ENCODE data around the gene MYO1E.

Gene MYO1E

DNA sequence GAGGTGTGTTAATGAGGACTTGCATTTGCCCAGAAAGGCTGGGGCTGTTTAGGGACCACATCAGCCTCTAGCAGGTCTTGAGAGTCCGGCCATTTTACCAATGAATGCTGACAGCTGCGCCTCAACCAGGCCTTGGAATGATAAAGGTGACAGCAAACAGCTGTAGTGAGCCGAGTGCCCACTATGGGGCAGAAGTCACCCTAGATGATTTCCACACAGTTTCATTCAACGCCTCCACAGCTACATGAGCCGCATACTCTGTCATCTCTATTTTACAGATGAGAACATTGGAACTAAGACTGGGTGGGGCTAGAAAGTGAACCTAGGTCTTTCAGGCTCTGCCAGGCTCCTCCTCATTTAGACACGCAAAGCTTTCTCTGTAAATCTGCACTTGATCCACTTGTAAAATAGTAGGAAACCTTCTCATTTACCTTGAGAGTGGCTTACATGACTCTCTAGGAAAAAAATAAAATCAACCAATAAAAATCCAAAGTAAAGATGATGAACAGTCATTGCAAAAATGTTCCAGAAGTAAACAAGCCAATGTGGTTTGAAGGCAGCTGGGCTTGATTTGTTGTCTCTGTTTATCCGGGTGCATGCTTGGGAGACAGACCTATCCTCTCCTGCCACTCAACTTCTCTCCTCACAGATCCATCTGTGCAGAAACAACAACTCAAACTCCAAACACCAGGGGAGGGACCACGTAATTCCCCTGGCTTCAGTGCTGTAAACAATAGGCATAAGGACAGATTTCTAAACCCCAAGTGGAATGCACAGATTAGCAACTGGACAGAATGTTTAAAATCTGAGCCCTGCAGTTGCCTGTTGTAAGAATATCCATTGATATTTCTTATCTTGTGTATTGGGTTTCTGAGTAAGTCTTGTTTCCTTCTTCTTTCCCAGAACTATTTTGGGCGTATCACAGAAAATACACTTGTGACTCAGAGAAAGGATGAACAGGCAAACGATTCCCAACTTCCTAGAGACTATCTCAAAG, 197.5 kb downstream of the MYO1E start:
- Histone ChIP-seq H3K4me1 (ENCODE audit: control insufficient read depth, insufficient read depth, low read length) (peaks cover 25% of the 10 kb centered on the region), H3K9me3 (replicated peaks; ENCODE audit: low read length) (no peaks in the 10 kb centered on the region), H3K4me3 (ENCODE audit: low read length) (no peak overlapping the region), H3K27me3 (ENCODE audit: control insufficient read depth, insufficient read depth, low read length) (no peaks in the 10 kb centered on the region), H3K9ac (ENCODE audit: low read depth, low read length) (peak overlapping the region; percentile 1), H3K4me2 (ENCODE audit: low read length) (peak overlapping the region; percentile 24), H3K36me3 (ENCODE audit: insufficient read depth, low read length) (peaks cover 54% of the 10 kb centered on the region)

DNA sequence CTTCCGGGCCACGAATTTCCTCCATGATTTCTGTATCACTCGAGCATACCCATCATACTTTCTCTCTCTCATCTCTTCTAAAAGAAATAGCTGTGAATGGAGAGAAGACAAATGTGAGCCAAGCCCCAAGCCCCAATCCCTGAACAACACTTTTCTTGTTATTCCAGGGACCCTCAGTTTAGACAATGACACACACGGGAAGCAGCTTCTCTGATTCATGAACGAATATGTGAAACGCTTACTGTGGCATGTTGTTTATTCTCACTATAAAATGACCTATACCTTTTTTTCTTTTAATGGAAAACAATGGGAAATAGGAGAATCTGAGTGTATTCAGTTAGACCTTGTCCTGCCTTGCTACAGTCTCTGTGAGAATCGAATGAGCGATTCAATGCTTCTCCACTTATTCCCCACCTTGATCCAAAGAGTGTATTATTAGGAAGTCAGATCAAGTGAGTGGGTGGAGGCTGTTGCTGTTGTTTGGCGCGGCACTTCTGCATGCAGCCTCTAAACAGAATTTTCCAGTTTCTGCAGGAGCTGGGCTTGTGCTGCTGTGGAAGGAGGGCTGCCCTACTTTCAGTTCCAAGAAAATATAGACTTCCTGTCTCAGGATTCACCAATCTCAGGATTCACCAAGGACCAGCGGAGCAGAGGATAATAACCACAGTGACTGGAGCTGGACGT, 198.4 kb downstream of the MYO1E start:
- peaks cover 33% of the 10 kb centered on the region for H3K4me1 ChIP-seq (ENCODE audit: control insufficient read depth, insufficient read depth, low read length)

DNA sequence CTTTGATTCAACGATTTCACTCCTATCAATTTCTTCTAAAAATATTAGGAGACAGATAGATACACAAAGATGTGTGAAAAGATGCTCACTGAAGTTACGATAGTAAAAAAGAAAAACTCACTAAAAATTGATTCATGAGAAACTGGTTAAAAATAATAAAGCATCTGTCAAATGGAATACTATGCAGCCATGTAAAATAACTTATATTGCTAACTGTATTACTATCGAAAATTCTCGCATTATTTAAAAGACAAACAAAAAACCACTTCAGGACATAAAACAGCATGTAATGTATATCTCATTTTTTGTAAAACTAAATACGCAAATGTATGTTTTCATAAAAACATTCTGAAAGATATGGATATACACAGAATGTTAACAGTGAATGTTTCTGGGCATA, 199.5 kb downstream of the MYO1E start:
- H3K4me2 ChIP-seq (ENCODE audit: low read length): no peak overlapping the region
- peaks cover 42% of the 10 kb centered on the region for H3K36me3 ChIP-seq (ENCODE audit: insufficient read depth, low read length)
- H3K4me3 ChIP-seq (ENCODE audit: low read length): no peak overlapping the region
- no peaks in the 10 kb centered on the region for H3K27me3 ChIP-seq (ENCODE audit: control insufficient read depth, insufficient read depth, low read length)
- H3K4me1 ChIP-seq (ENCODE audit: control insufficient read depth, insufficient read depth, low read length): peaks cover 44% of the 10 kb centered on the region
- H3K9me3 ChIP-seq (replicated peaks; ENCODE audit: low read length): no peaks in the 10 kb centered on the region
- H3K9ac ChIP-seq (ENCODE audit: low read depth, low read length): no peak overlapping the region

More for the DNA sequence above, 198.4 kb downstream of the MYO1E start:
- no peaks in the 10 kb centered on the region for H3K27me3 ChIP-seq (ENCODE audit: control insufficient read depth, insufficient read depth, low read length)
- H3K4me2 ChIP-seq (ENCODE audit: low read length): no peak overlapping the region
- no peak overlapping the region for H3K4me3 ChIP-seq (ENCODE audit: low read length)
- H3K9me3 ChIP-seq (replicated peaks; ENCODE audit: low read length): no peaks in the 10 kb centered on the region
- H3K36me3 ChIP-seq (ENCODE audit: insufficient read depth, low read length): peaks cover 53% of the 10 kb centered on the region
- H3K9ac ChIP-seq (ENCODE audit: low read depth, low read length): no peak overlapping the region

DNA sequence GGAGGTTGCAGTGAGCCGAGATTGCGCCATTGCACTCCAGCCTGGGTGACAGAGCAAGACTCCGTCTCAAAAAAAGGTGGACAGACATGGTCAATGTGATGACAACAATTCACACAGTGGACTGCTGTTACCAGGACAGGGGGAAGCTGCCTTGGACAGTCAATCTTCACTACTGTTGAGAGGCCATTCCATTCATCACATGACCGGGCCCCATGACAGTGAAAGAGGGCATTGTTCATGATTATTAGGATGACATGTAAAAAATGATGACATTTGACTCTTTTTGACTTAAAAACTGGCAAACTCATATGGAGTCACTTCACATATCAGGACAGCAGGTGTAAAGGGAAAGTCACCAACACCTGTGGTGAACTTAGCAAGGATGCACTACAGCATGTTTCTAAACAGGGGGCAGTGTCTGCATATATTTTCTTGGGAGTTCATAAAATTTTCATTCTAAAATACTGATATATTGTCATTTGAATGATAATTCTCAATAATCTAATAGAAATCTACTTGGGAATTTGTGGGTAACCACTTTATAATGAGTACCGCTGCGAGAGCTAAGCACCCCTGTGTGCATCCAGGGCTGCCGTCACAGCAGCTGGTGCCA, 200.3 kb downstream of the MYO1E start:
- no peak overlapping the region for H3K9ac ChIP-seq (ENCODE audit: low read depth, low read length)
- no peaks in the 10 kb centered on the region for H3K27me3 ChIP-seq (ENCODE audit: control insufficient read depth, insufficient read depth, low read length)
- H3K36me3 ChIP-seq (ENCODE audit: insufficient read depth, low read length): peaks cover 34% of the 10 kb centered on the region
- H3K4me3 ChIP-seq (ENCODE audit: low read length): no peak overlapping the region
- no peaks in the 10 kb centered on the region for H3K9me3 ChIP-seq (replicated peaks; ENCODE audit: low read length)
- no peak overlapping the region for H3K4me2 ChIP-seq (ENCODE audit: low read length)
- peaks cover 45% of the 10 kb centered on the region for H3K4me1 ChIP-seq (ENCODE audit: control insufficient read depth, insufficient read depth, low read length)

DNA sequence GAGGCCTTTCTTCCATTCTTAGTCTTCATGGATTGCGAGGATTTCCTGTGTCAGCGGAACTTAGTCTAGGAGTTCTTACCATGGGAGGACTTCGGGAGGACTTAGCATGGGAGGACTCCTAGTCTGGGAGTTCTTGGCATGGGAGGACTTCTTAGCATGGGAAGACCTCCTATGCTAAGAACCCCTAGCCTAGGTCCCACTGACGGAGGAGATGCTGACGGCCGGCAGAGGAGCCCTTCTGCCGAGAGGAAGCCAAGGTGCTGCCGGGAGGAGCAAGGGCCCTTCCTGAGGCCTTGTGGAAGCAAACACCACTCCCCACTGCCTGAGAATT, 201.6 kb downstream of the MYO1E start:
- no peak overlapping the region for H3K9ac ChIP-seq (ENCODE audit: low read depth, low read length)
- no peaks in the 10 kb centered on the region for H3K27me3 ChIP-seq (ENCODE audit: control insufficient read depth, insufficient read depth, low read length)
- H3K9me3 ChIP-seq (replicated peaks; ENCODE audit: low read length): no peaks in the 10 kb centered on the region
- H3K36me3 ChIP-seq (ENCODE audit: insufficient read depth, low read length): peaks cover 36% of the 10 kb centered on the region
- no peak overlapping the region for H3K4me2 ChIP-seq (ENCODE audit: low read length)
- peaks cover 48% of the 10 kb centered on the region for H3K4me1 ChIP-seq (ENCODE audit: control insufficient read depth, insufficient read depth, low read length)
- no peak overlapping the region for H3K4me3 ChIP-seq (ENCODE audit: low read length)

DNA sequence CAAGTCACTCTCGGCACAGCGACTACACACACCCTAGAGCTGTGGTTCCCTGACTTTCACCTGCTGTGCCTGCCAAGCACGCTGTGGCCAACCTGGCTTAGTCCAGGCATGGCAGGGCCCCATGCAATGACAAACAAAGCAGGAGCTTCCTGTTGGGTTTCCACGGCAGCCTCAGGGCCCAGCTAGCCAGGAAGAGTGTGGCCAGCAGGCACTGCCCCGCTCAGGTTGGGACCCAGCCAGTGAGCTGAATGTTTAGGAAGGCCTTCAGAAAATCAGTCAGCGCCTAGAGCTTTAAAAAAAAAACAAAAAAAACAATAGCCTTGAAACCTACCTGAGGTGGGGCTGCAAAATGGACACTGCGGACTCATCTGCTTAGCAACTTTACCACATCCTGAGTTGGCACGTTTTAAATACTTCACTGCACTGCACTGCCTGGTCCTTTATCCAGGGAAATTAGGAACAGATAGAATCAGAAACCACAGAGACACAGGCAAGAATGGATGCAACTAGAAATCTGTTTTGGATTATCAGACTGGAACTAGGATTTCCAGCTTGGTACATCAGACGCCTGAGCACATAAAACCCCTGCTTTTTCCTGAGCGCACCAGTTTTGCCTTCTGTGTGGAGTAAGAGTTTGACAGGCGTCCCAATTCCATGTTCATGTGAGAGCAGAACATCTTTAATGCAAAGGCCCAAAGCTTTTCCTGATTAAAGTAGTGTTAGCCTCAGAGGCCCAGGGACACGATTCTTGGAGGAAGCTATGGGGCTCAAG, 202.2 kb downstream of the MYO1E start:
- Histone ChIP-seq H3K4me1 (ENCODE audit: control insufficient read depth, insufficient read depth, low read length) (peaks cover 50% of the 10 kb centered on the region), H3K9ac (ENCODE audit: low read depth, low read length) (no peak overlapping the region), H3K27me3 (ENCODE audit: control insufficient read depth, insufficient read depth, low read length) (no peaks in the 10 kb centered on the region), H3K4me2 (ENCODE audit: low read length) (no peak overlapping the region), H3K4me3 (ENCODE audit: low read length) (no peak overlapping the region), H3K36me3 (ENCODE audit: insufficient read depth, low read length) (peaks cover 41% of the 10 kb centered on the region), H3K9me3 (replicated peaks; ENCODE audit: low read length) (no peaks in the 10 kb centered on the region)

DNA sequence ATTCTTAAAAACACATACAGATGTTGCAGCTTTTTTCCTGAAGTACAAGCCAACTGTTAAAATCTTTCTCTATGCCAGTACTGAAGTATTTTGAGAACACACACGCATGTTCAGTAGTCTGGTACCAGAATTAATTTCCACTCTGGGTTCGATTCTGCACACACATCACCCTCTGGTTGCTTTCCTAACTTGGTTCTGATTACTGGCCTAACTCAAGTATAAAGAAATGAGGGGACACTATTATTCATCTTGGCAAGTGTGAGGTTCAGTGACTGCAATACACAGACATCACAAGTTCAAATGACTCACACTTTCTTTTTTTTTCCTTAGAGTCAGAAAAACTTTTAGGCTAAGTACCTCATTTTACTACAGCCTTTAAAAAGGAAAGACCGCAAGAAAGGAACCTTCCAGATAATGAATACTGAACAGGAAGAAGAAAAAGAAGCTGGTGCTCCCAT, 203.4 kb downstream of the MYO1E start:
- Histone ChIP-seq H3K9me3 (replicated peaks; ENCODE audit: low read length) (no peaks in the 10 kb centered on the region), H3K4me2 (ENCODE audit: low read length) (peak overlapping the region; percentile 39), H3K4me3 (ENCODE audit: low read length) (no peak overlapping the region), H3K36me3 (ENCODE audit: insufficient read depth, low read length) (peaks cover 52% of the 10 kb centered on the region), H3K9ac (ENCODE audit: low read depth, low read length) (peak overlapping the region; percentile 48), H3K4me1 (ENCODE audit: control insufficient read depth, insufficient read depth, low read length) (peaks cover 40% of the 10 kb centered on the region), H3K27me3 (ENCODE audit: control insufficient read depth, insufficient read depth, low read length) (no peaks in the 10 kb centered on the region)

DNA sequence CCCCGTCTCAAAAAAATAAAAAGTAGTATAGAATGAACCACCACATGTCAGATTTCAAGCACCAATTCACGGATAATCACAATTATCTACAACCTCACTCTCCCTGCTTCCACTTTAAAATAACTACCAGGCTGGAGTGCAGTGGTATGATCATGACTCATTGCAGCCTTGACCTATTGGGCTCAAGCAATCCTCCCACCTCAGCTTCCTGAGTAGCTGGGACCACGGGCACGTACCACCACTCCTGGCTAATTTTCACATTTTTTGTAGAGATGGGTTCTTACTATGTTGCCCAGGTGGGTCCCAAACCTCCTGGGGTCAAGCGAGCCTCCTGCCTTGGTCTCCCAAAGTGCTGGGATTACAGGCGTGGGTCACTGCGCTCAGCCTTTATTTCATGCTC, 204.1 kb downstream of the MYO1E start:
- Histone ChIP-seq H3K9ac (ENCODE audit: low read depth, low read length) (no peak overlapping the region), H3K36me3 (ENCODE audit: insufficient read depth, low read length) (peaks cover 50% of the 10 kb centered on the region), H3K4me1 (ENCODE audit: control insufficient read depth, insufficient read depth, low read length) (peaks cover 39% of the 10 kb centered on the region), H3K27me3 (ENCODE audit: control insufficient read depth, insufficient read depth, low read length) (no peaks in the 10 kb centered on the region), H3K4me2 (ENCODE audit: low read length) (no peak overlapping the region), H3K4me3 (ENCODE audit: low read length) (no peak overlapping the region), H3K9me3 (replicated peaks; ENCODE audit: low read length) (no peaks in the 10 kb centered on the region)

DNA sequence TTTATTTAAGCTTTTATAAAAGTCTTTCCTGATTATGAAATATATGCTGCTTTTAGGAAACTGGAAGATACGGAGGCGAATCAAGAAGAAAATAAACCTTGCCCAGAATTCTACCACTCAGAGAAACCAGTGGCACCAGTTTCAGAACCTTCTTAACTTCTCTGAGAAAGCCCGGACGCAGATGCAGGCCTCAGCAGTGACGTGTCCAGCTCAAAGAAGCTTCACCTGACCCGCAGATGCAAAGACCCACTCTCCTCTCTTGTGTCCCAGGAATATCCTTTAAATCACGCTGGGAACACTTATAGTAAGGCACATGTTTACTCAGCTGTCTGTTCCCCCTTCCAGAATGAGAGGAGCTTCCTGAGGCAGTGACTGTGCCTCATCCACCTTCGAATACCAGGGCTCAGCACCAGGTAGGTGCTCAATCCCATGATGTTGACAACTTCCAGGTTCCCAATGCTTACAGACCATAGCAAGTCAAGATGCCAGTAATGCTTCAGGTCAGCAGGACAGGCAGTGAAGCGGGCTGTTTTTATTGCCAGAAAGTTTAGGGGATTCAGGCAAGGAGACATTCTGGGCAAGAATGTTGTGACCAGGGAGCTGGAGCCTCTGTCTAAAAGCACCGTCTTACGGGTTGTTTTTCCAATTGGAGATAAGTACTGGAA, 205.9 kb downstream of the MYO1E start:
- Histone ChIP-seq H3K9me3 (replicated peaks; ENCODE audit: low read length) (no peaks in the 10 kb centered on the region), H3K27me3 (ENCODE audit: control insufficient read depth, insufficient read depth, low read length) (no peaks in the 10 kb centered on the region), H3K36me3 (ENCODE audit: insufficient read depth, low read length) (peaks cover 46% of the 10 kb centered on the region), H3K4me2 (ENCODE audit: low read length) (no peak overlapping the region), H3K9ac (ENCODE audit: low read depth, low read length) (no peak overlapping the region), H3K4me1 (ENCODE audit: control insufficient read depth, insufficient read depth, low read length) (peaks cover 39% of the 10 kb centered on the region), H3K4me3 (ENCODE audit: low read length) (no peak overlapping the region)

DNA sequence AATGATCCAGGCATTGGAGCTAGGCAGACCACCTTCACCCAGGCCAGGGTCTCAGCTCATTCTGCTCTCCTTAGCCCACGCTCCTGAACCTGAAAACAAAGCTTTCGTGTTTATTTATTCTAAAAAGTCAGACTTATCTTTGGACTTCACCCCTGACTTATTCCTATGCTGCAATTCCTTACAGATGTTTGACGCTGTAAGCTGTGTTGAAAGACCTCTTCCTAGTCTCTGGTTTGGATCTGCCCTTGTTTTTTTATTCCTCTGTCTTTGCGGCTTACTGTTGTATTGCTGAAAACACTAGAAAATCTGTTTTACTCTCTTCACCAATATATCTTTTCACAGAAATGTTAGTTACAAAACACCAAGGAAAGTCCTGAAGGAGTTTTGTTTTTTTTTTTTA, 206.5 kb downstream of the MYO1E start:
- Histone ChIP-seq H3K9ac (ENCODE audit: low read depth, low read length) (no peak overlapping the region), H3K9me3 (replicated peaks; ENCODE audit: low read length) (no peaks in the 10 kb centered on the region), H3K27me3 (ENCODE audit: control insufficient read depth, insufficient read depth, low read length) (no peaks in the 10 kb centered on the region), H3K4me1 (ENCODE audit: control insufficient read depth, insufficient read depth, low read length) (peaks cover 39% of the 10 kb centered on the region), H3K4me2 (ENCODE audit: low read length) (no peak overlapping the region), H3K4me3 (ENCODE audit: low read length) (no peak overlapping the region), H3K36me3 (ENCODE audit: insufficient read depth, low read length) (peaks cover 48% of the 10 kb centered on the region)

Data from skeletal muscle satellite cell (primary cell).